HG03354 (cell line): ENCODE data around the gene PAK6.

Experiments used
- ATAC-seq: cut with Tn5 transposase; IDR thresholded peaks from one replicate; pipeline ENCODE4 v1.9.1; 2021; ENCODE audit warnings: mild to moderate bottlenecking; ENCODE audit not compliant: unreplicated experiment, poor library complexity, severe bottlenecking

The PAK6 gene

GRCh38 chr15:40302288-40302886, 63.5 kb downstream of the PAK6 start:
- no peak for ATAC-seq

DNA sequence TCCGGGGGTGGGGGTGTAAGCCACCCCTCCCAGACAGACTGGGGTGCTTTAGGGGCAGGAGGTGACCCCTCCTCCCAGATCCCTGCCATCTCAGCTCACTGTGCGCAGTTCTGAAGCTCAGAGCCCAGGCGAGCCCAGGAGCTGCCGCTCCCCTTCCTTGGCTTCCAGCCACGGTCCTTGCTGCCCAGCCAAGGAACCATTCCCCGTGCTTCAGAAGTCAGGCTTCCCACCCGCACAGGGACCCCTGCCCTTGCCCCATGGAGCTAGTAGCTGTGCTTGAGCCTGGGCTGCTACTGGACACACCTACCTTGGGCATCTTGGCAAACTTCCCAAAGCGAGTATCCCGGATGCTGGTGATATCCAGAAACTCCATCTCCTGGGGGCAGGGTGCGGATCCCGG, 64.1 kb downstream of the PAK6 start:
- no peak for ATAC-seq

DNA sequence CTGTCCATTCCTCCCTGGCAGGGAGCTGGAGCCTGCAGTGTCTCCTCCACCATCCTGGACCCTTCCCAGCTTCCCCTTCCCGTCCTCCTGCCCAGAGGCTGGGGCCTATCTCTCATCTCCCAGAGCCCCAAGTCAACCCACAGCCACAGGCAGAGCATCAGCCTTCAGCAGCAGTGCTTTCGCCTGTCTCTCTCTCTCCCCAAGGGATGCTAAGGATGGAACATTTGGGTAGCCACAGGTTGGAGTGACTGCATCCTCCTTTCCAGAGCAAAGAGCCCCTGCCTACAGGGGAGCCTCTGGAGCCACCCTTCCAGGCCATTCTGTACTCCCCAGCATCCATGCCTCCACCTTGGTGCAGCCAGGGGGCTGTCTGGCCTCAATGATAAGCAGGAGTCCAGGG, 64.7 kb downstream of the PAK6 start:
- ATAC-seq, result no peak

- ATAC-seq, result no peak
Measured at GRCh38 chr15:40305281-40305680, 66.4 kb downstream of the PAK6 start.

DNA sequence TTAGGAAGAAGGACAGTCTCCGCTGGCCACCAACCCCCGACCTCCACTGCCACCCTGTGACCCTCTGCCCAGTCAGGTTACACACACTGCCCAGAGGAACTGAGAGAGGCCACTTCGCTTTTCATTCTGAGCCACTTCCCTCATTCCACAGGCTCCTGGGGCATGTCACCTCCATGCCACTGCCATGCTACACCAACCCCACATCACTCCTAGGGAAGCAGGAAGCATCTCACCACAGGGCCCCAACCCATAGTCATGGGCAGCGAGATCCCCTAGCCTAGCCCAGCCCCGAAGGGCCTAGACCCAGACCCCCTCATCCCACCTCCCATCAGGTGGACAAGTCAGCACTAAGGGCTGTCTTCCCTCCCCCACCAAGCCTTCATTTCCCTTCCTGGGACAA, 67.5 kb downstream of the PAK6 start:
- no peak for ATAC-seq

DNA sequence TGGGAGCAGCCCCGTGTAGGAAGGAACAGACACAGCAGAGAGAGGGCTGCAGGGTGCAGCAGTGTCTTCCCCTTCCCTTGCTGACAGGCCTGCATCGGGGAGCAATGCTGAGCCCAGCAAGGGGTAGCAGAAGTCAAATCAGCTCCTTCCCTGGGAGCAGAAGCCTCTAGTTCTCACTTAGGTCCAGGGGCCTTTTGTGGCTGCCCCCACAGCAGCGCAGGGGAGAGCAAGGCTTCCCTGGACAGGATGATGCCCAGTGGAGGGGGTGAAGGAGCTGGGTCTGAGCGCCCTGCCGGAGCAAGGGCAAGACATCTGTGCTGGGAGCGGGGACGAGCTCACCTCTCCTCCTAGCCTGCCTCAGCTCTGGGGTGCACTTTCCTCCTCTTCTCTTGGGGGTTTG, 68.0 kb downstream of the PAK6 start:
- ATAC-seq, result no peak

- peak; percentile 62 for ATAC-seq
Measured at GRCh38 chr15:40307421-40308211, 68.8 kb downstream of the PAK6 start, which contains the start of gene PLCB2. TSS of gene PLCB2 (minus strand) at chr15:40307935. CDS start at chr15:40307672, 263 bp downstream.

DNA sequence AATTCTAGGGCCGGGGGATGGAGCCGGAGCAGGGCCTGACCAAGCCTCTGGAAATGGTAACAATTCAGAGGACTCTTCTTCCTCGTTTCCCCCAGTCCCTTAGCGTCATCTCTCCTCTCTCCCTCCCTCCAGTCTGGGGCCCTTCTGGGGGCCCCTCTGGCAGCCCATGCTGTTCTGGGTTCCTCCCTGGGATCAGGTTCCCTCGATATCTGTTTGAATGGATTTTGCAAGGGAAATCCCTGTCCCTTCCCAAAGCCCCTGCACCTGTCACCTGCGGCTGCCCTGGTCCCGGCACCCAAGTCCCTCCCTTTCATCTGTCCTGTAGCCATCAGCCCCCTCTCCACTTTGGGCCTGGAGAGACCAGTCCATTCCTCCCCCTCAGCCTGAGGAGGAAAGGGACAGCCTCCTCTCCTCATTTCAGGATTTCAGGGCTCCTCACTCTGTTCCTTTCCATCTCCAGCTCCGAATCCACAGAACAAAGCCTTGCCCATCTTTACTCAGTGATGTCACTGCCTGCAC, 70.5 kb downstream of the PAK6 start:
- no peak for ATAC-seq

- no peak for ATAC-seq
Measured at GRCh38 chr15:40310001-40310959, 71.4 kb downstream of the PAK6 start.

- ATAC-seq, result no peak
Measured at GRCh38 chr15:40310993-40311392, 72.1 kb downstream of the PAK6 start.

- no peak for ATAC-seq
Measured at GRCh38 chr15:40312370-40313158, 73.7 kb downstream of the PAK6 start.

- ATAC-seq, result no peak
Measured at GRCh38 chr15:40313531-40314398, 74.9 kb downstream of the PAK6 start.

GRCh38 chr15:40314723-40315276, 75.9 kb downstream of the PAK6 start:
- ATAC-seq, result no peak

DNA sequence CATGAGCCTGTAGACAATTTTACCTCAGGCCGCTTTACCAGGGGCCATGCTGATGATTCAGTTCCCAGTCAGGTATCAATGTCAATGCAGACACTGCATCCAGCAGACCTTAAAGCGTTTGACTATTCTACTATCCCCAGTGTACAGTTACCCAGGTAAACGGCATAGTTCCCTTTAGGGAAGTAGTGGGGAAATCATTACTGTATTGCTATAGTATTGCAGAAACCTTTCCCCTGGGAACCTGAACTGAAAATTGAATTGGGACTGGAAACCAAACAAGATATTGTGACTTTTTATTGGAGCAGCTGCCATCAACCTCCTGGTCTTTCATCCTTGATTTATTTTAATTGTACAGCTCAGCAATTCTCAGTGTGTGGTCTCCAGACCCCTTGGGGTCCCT, 78.1 kb downstream of the PAK6 start:
- ATAC-seq, result no peak

- ATAC-seq, result no peak
Measured at GRCh38 chr15:40317580-40317979, 78.7 kb downstream of the PAK6 start.

- ATAC-seq, result no peak
Measured at GRCh38 chr15:40320409-40320808, 81.5 kb downstream of the PAK6 start.

- no peak for ATAC-seq
Measured at GRCh38 chr15:40320931-40321371, 82.1 kb downstream of the PAK6 start.
